Esophagus muscularis mucosa (tissue), 3 donors: ENCODE data around the gene BID.

ENCODE experiments used
- POLR2A ChIP-seq: fragments of 450-650 bp; IDR thresholded peaks from one replicate; pipeline ENCODE4 v1.6.1; 2017; ENCODE audit warnings: antibody characterized with exemption, moderate library complexity, mild to moderate bottlenecking, low read depth
- POLR2AphosphoS5 ChIP-seq, 2 donors: sonication (generic); formaldehyde crosslinking; IDR thresholded peaks; one replicate each; pipeline ENCODE4 v1.6.1; 2017; ENCODE audit warnings: antibody characterized with exemption in 2 of 2
- TF ChIP-seq, protein P1 (sequence below), 3 experiments: fragments of 200-600 bp in 2 of 3; fragments of 450-650 bp in 1 of 3; sonication (generic) in 2 of 3; IDR thresholded peaks; one replicate each; pipeline ENCODE4 v1.5.1; 2017 to 2019; ENCODE audit warnings: antibody characterized with exemption in 3 of 3, mild to moderate bottlenecking in 2 of 3, moderate library complexity in 1 of 3

DNA sequence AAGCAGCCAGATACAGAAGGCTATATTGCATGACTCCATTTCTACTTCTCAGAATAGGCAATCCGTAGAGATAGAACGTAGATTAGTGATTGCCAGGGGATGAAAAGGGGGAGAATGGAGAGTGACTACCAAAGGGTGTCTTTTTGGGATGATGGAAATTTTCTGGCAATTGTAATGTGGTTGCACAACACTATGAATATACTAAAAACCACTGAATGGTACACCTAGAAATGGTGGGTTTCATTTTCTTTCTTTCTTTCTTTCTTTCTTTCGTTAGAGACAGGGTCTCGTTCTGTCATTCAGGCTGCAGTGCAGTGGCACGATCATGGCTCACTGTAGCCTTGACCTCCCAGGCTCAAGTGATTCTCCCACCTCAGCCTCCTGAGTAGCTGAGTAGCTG, 54.4 kb downstream of the BID start:
- TF ChIP-seq, protein P1, sequence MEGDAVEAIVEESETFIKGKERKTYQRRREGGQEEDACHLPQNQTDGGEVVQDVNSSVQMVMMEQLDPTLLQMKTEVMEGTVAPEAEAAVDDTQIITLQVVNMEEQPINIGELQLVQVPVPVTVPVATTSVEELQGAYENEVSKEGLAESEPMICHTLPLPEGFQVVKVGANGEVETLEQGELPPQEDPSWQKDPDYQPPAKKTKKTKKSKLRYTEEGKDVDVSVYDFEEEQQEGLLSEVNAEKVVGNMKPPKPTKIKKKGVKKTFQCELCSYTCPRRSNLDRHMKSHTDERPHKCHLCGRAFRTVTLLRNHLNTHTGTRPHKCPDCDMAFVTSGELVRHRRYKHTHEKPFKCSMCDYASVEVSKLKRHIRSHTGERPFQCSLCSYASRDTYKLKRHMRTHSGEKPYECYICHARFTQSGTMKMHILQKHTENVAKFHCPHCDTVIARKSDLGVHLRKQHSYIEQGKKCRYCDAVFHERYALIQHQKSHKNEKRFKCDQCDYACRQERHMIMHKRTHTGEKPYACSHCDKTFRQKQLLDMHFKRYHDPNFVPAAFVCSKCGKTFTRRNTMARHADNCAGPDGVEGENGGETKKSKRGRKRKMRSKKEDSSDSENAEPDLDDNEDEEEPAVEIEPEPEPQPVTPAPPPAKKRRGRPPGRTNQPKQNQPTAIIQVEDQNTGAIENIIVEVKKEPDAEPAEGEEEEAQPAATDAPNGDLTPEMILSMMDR (IDR thresholded peaks at IDR 0.05) = no peak
- TF ChIP-seq POLR2A (no peak), POLR2AphosphoS5 (IDR thresholded peaks at IDR 0.05) (no peak)
